Ishikawa (cell line): ENCODE data around the gene CD300E.

Source experiments
- CEBPB ChIP-seq: IDR thresholded peaks from 2 replicates; pipeline ENCODE4 v1.6.1; 2012
- CREB1 ChIP-seq: IDR thresholded peaks from 2 replicates; pipeline ENCODE4 v1.6.1; 2012; ENCODE audit warnings: low read depth
- EGR1 ChIP-seq: IDR thresholded peaks from 2 replicates; pipeline ENCODE4 v1.6.1; 2012
- EP300 ChIP-seq: IDR thresholded peaks from 2 replicates; pipeline ENCODE4 v1.6.1; 2012; ENCODE audit warnings: borderline replicate concordance
- FOXM1 ChIP-seq: IDR thresholded peaks from 2 replicates; pipeline ENCODE4 v1.6.1; 2012; ENCODE audit warnings: low read depth, borderline replicate concordance
- MAX ChIP-seq: IDR thresholded peaks from 2 replicates; pipeline ENCODE4 v1.6.1; 2012
- NFIC ChIP-seq: IDR thresholded peaks from 2 replicates; pipeline ENCODE4 v1.6.1; 2012
- RAD21 ChIP-seq: IDR thresholded peaks from 2 replicates; pipeline ENCODE4 v1.6.1; 2012; ENCODE audit warnings: low read depth
- REST ChIP-seq: IDR thresholded peaks from 2 replicates; pipeline ENCODE4 v1.6.1; 2012; ENCODE audit warnings: low read depth, mild to moderate bottlenecking
- TAF1 ChIP-seq: IDR thresholded peaks from 2 replicates; pipeline ENCODE4 v1.6.1; 2012; ENCODE audit warnings: low read depth, mild to moderate bottlenecking
- TCF12 ChIP-seq: IDR thresholded peaks from 2 replicates; pipeline ENCODE4 v1.6.1; 2012; ENCODE audit warnings: low read depth
- TEAD4 ChIP-seq: IDR thresholded peaks from 2 replicates; pipeline ENCODE4 v1.6.1; 2012
- YY1 ChIP-seq: IDR thresholded peaks from 2 replicates; pipeline ENCODE4 v1.6.1; 2012; ENCODE audit warnings: low read depth
- ZBTB7A ChIP-seq: IDR thresholded peaks from 2 replicates; pipeline ENCODE4 v1.6.1; 2012; ENCODE audit warnings: low read depth
- TF ChIP-seq, protein P1 (sequence below): IDR thresholded peaks from 2 replicates; pipeline ENCODE4 v1.6.1; 2012

Gene CD300E

DNA sequence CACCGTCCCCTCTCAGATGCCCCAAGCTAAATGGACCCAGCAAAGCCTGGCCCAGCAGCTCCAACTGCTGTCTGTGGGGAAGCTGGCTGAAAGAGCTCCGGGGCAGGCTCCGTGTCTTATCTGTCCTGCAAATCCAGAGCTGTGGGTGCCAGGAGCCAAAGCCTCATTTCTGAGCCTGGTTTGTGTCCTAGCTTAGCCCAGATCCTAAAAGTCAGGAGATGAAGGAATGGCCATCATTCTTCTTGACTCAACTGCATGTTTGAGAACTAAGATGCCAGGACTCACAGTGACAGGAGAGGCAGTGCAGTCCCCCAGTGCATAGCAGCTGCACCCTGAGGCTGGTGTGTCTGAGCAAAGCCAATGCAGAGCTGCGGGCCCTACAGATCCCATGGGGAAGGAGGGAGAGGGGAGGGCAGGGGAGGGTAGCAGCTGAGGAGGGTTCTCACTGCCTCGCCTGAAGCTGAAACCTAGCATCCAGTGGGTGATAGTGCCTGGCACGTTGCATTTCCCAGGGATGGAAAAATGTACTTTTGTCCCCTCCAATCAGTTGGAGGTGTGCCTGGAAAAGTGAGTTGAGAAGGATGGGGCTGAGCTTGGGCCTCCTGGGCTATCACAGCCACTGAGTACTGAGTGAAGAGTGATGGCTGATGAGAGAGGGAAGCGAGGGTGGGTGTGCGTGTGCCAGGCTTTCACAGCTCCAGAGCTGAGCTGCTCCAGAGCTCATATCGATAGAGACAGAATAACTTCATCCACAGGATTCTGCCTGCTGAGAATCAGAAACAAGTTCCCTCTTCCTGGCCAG, 24.5 kb upstream of the CD300E start:
- TF ChIP-seq NFIC: no peak
- no peak for TF ChIP-seq TAF1
- no peak for TF ChIP-seq CREB1
- TF ChIP-seq MAX: no peak
- TF ChIP-seq ZBTB7A: no peak
- TF ChIP-seq REST: no peak
- no peak for TF ChIP-seq TEAD4
- TF ChIP-seq EGR1: no peak

DNA sequence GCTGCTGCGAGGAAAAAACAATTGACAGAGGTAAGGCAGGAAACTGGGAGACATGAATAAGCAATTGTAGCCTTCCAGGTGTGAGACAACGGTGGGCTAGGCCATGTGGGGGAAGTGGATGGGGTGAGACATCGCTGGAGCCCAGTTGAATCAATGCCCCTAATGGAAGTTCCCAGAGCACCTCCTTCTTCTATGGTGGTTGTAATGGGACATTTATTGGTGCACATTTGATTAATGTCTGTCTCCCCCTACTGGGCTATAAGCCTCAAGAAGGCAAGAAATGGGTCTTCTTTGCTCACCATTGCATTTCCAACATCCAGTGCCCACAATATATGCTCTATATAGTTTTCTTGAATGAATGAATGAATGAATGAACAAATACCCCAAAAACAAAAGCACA, 22.7 kb upstream of the CD300E start:
- TF ChIP-seq MAX (no peak), RAD21 (peak; percentile 31; the same call in 1 of the 2 replicates), REST (no peak), EGR1 (no peak)

DNA sequence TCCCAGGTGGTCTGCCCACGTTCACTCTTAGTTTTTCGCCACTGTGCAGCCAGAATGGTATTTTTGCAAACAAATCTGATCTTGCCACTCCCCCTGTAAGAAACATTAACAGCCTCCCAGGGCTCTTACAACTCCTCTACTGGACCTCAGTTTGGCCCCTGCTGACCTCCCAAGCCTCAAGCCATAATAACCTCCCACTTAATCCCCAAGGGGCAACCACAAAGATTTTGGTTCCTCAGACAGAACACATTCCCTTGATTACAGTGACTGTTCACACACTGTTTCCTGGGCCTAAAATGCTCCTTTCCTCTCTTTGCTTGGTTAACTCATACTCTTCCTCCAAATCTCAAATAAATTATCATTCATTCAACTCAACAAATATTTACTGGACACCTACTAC, 21.5 kb upstream of the CD300E start:
- no peak for TF ChIP-seq TAF1
- no peak for TF ChIP-seq ZBTB7A
- no peak for TF ChIP-seq MAX
- no peak for TF ChIP-seq CEBPB
- TF ChIP-seq REST: no peak
- no peak for TF ChIP-seq NFIC
- TF ChIP-seq YY1: no peak
- no peak for TF ChIP-seq EP300
- TF ChIP-seq TEAD4: no peak
- no peak for TF ChIP-seq CREB1
- TF ChIP-seq FOXM1: no peak
- no peak for TF ChIP-seq TCF12
- no peak for TF ChIP-seq RAD21
- no peak for TF ChIP-seq EGR1
- TF ChIP-seq, protein P1, sequence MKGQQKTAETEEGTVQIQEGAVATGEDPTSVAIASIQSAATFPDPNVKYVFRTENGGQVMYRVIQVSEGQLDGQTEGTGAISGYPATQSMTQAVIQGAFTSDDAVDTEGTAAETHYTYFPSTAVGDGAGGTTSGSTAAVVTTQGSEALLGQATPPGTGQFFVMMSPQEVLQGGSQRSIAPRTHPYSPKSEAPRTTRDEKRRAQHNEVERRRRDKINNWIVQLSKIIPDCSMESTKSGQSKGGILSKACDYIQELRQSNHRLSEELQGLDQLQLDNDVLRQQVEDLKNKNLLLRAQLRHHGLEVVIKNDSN: no peak

DNA sequence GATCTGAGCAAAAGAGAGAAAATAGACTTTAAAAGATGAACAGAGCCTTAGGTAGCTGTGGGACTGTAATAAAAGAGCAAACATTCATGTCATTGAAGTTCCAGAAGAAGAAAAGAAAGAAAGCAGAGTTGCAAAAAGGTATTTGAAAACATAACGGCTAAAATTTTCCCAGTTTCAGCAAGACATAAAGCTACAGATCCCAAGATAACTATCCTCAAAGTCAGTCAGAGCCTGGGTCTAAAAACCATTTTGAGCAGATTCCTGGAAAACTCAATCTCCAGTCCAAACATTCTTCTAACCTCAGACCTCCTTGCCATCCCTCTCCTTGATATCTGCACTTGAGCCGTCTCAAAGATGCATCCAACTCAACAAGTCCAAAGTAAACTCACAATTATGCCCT, 20.9 kb upstream of the CD300E start:
- TF ChIP-seq ZBTB7A (no peak), CEBPB (no peak), TAF1 (no peak), NFIC (no peak), MAX (no peak), EGR1 (no peak)
- TF ChIP-seq, protein P1: no peak
